Measurements from ENCODE around the gene MGAT5. TPM values are rescaled to one million over a fixed set of nuclear protein-coding genes. Genes with fewer than 3 reads are reported as not detected.

MGAT5 gene
- total and polyA plus RNA-seq, 4 donors: 3.6 to 53.7 (median 31.3) TPM

GRCh38 chr2:134462275-134462674 lies 208.4 kb downstream of the MGAT5 start:
- DNase-seq (no peak), ATAC-seq (ENCODE audit: insufficient read depth, low FRiP score) (no peak)
- Histone ChIP-seq H3K4me3 (no peak overlapping the region), H3K36me3 (ENCODE audit: control insufficient read depth in 4 of 4, insufficient read depth in 4 of 4, low read length in 4 of 4) (no peaks in the 10 kb centered on the region), H3K9ac (ENCODE audit: insufficient read depth in 1 of 2, low read length in 2 of 2) (no peak overlapping the region), H3K4me1 (ENCODE audit: control insufficient read depth in 5 of 5, insufficient read depth in 5 of 5, low read length in 5 of 5) (peaks cover 0 to 5% (median 0%) of the 10 kb centered on the region in 5 donors), H3K9me3 (ENCODE audit: control insufficient read depth in 4 of 4, insufficient read depth in 3 of 4, low read length in 3 of 4) (no peaks in the 10 kb centered on the region), H3K27ac (ENCODE audit: low read depth in 1 of 2, low read length in 1 of 2) (no peak overlapping the region), H3K27me3 (ENCODE audit: control insufficient read depth in 3 of 3, insufficient read depth in 3 of 3, low read length in 2 of 3) (no peaks in the 10 kb centered on the region)
- WGBS, 2 donors: 95 to 96% methylated on average over 6 of the region's 6 CpGs
- no peak for TF ChIP-seq CTCF (IDR thresholded peaks at IDR 0.05; ENCODE audit: control extremely low read depth, extremely low read depth)

- 93 to 95% methylated on average over 11 of the region's 11 CpGs for WGBS, 2 donors
- Histone ChIP-seq H3K27me3 (ENCODE audit: control insufficient read depth in 3 of 3, insufficient read depth in 3 of 3, low read length in 2 of 3) (no peaks in the 10 kb centered on the region), H3K4me1 (ENCODE audit: control insufficient read depth in 5 of 5, insufficient read depth in 5 of 5, low read length in 5 of 5) (peaks cover 0 to 3% (median 0%) of the 10 kb centered on the region in 5 donors), H3K4me3 (no peak overlapping the region), H3K27ac (ENCODE audit: low read depth in 1 of 2, low read length in 1 of 2) (no peak overlapping the region), H3K9ac (ENCODE audit: insufficient read depth in 1 of 2, low read length in 2 of 2) (no peak overlapping the region), H3K9me3 (ENCODE audit: control insufficient read depth in 4 of 4, insufficient read depth in 3 of 4, low read length in 3 of 4) (no peaks in the 10 kb centered on the region), H3K36me3 (ENCODE audit: control insufficient read depth in 4 of 4, insufficient read depth in 4 of 4, low read length in 4 of 4) (no peaks in the 10 kb centered on the region)
- no peak for TF ChIP-seq CTCF (IDR thresholded peaks at IDR 0.05; ENCODE audit: control extremely low read depth, extremely low read depth)
- no peak for ATAC-seq (ENCODE audit: insufficient read depth, low FRiP score)
- no peak for DNase-seq
Observed at GRCh38 chr2:134462791-134463698, 209.2 kb downstream of the MGAT5 start.

GRCh38 chr2:134463699-134464022 lies 209.8 kb downstream of the MGAT5 start:
- DNase-seq (no peak), ATAC-seq (ENCODE audit: insufficient read depth, low FRiP score) (no peak)
- Histone ChIP-seq H3K9ac (ENCODE audit: insufficient read depth in 1 of 2, low read length in 2 of 2) (no peak overlapping the region), H3K4me3 (no peak overlapping the region), H3K9me3 (ENCODE audit: control insufficient read depth in 4 of 4, insufficient read depth in 3 of 4, low read length in 3 of 4) (no peaks in the 10 kb centered on the region), H3K36me3 (ENCODE audit: control insufficient read depth in 4 of 4, insufficient read depth in 4 of 4, low read length in 4 of 4) (no peaks in the 10 kb centered on the region), H3K27me3 (ENCODE audit: control insufficient read depth in 3 of 3, insufficient read depth in 3 of 3, low read length in 2 of 3) (no peaks in the 10 kb centered on the region), H3K4me1 (ENCODE audit: control insufficient read depth in 5 of 5, insufficient read depth in 5 of 5, low read length in 5 of 5) (peaks cover 0 to 3% (median 0%) of the 10 kb centered on the region in 5 donors), H3K27ac (ENCODE audit: low read depth in 1 of 2, low read length in 1 of 2) (no peak overlapping the region)
- TF ChIP-seq CTCF (IDR thresholded peaks at IDR 0.05; ENCODE audit: control extremely low read depth, extremely low read depth): no peak
- 92 to 93% methylated on average over 7 of the region's 7 CpGs for WGBS, 2 donors
